Prostate gland (tissue), 2 donors: ENCODE results near the gene GNLY. TPM values are rescaled to one million over a fixed set of nuclear protein-coding genes. Genes with fewer than 3 reads are reported as not detected.

ENCODE experiments used
- DNase-seq: peaks from one replicate; pipeline ENCODE4 v3.0.0-alpha.2; 2019; ENCODE audit warnings: low spot score
- H3K27ac ChIP-seq, 2 donors: fragments of 200-600 bp; sonication (generic); 2 replicates each; pipeline ENCODE4 v1.5.1; 2017 to 2019
- H3K27me3 ChIP-seq: fragments of 200-600 bp; sonication (generic); replicated peaks from 2 replicates; pipeline ENCODE4 v1.5.1; 2019; ENCODE audit not compliant: insufficient read depth
- H3K36me3 ChIP-seq, 2 donors: fragments of 200-600 bp; sonication (generic); 1 replicate in 1 of 2; 2 replicates in 1 of 2; pipeline versions ENCODE4 v1.5.1 to v1.8.1; 2017 to 2019
- H3K4me1 ChIP-seq: fragments of 200-600 bp; sonication (generic); replicated peaks from 2 replicates; pipeline ENCODE4 v1.5.1; 2019
- H3K4me3 ChIP-seq, 2 donors: fragments of 200-600 bp; sonication (generic); 2 replicates each; pipeline ENCODE4 v1.5.1; 2017 to 2019
- H3K9me3 ChIP-seq: fragments of 200-600 bp; sonication (generic); 2 replicates; pipeline ENCODE4 v1.5.1; 2017
- CTCF ChIP-seq, 4 experiments: fragments of 200-600 bp in 2 of 4; fragments of 450-650 bp in 2 of 4; sonication (generic) in 2 of 4; IDR thresholded peaks; 1 replicate in 3 of 4; 2 replicates in 1 of 4; pipeline ENCODE4 v1.5.1; 2016 to 2019; ENCODE audit warnings: antibody characterized with exemption in 4 of 4, mild to moderate bottlenecking in 2 of 4, moderate library complexity in 2 of 4
- POLR2A ChIP-seq: fragments of 450-650 bp; IDR thresholded peaks from one replicate; pipeline ENCODE4 v1.6.1; 2016; ENCODE audit warnings: antibody characterized with exemption, mild to moderate bottlenecking
- POLR2AphosphoS5 ChIP-seq: sonication (generic); formaldehyde crosslinking; IDR thresholded peaks from one replicate; pipeline ENCODE4 v1.6.1; 2017; ENCODE audit warnings: antibody characterized with exemption
- WGBS: methylation state at CpG from one replicate; pipeline ENCODE4 v1.1.5; 2018; 5-methylcytosine and 5-hydroxymethylcytosine counted together
- intact Hi-C: fragments of 100-400 bp; cut with DNase I; formaldehyde crosslinking; loops from one replicate; pipeline ENCODE4 v1.14.2; 2022
- total RNA-seq, 2 donors: library from RNA; depleted of rRNA; stranded (reverse); fragments of >200 nt; gene quantifications; one replicate each; pipeline ENCODE4 v1.1.0, GENCODE V29; 2016

Gene GNLY
- total RNA-seq, 2 donors from 2014 or later: 0.36 to 0.68 TPM

- Histone ChIP-seq H3K4me1 (no peaks in the 10 kb centered on the region), H3K27me3 (no peaks in the 10 kb centered on the region), H3K4me3 (no peak overlapping the region), H3K9me3 (no peaks in the 10 kb centered on the region), H3K36me3 (no peaks in the 10 kb centered on the region), H3K27ac (no peak overlapping the region)
- TF ChIP-seq POLR2A: no peak
- TF ChIP-seq POLR2AphosphoS5: no peak
- no peak for TF ChIP-seq CTCF (IDR thresholded peaks at IDR 0.05)
- WGBS: 82% methylated on average over 9 of the region's 11 CpGs
- intact Hi-C loops: no loop called here
- no peak for DNase-seq
Observed at GRCh38 chr2:85665264-85665937, 28.8 kb upstream of the GNLY start.

GRCh38 chr2:85666016-85666415 is 28.1 kb upstream of the GNLY start:
- H3K4me3 ChIP-seq: no peak overlapping the region
- H3K4me1 ChIP-seq: no peaks in the 10 kb centered on the region
- H3K27me3 ChIP-seq: no peaks in the 10 kb centered on the region
- DNase-seq: no peak
- 95% methylated on average over 6 of the region's 6 CpGs for WGBS
- H3K36me3 ChIP-seq: no peaks in the 10 kb centered on the region
- no peak for TF ChIP-seq CTCF (IDR thresholded peaks at IDR 0.05)
- no peak for TF ChIP-seq POLR2AphosphoS5
- TF ChIP-seq POLR2A: no peak
- no peaks in the 10 kb centered on the region for H3K9me3 ChIP-seq
- intact Hi-C loops: no loop called here
- no peak overlapping the region for H3K27ac ChIP-seq

GRCh38 chr2:85666435-85667316 is 27.5 kb upstream of the GNLY start:
- no peak for DNase-seq
- 71% methylated on average over 11 of the region's 11 CpGs for WGBS
- H3K27ac ChIP-seq: no peak overlapping the region

GRCh38 chr2:85667561-85668008 is 26.6 kb upstream of the GNLY start:
- intact Hi-C loops: no loop called here
- Histone ChIP-seq H3K36me3 (no peaks in the 10 kb centered on the region), H3K27me3 (no peaks in the 10 kb centered on the region), H3K4me1 (no peaks in the 10 kb centered on the region), H3K9me3 (no peaks in the 10 kb centered on the region), H3K4me3 (no peak overlapping the region), H3K27ac (no peak overlapping the region)
- 96% methylated on average over 3 of the region's 3 CpGs for WGBS
- TF ChIP-seq POLR2A: no peak
- DNase-seq: no peak

More at GRCh38 chr2:85666435-85667316, 27.5 kb upstream of the GNLY start:
- TF ChIP-seq CTCF (IDR thresholded peaks at IDR 0.05): no peak
- Histone ChIP-seq H3K36me3 (no peaks in the 10 kb centered on the region), H3K9me3 (no peaks in the 10 kb centered on the region), H3K27me3 (no peaks in the 10 kb centered on the region), H3K4me3 (no peak overlapping the region), H3K4me1 (no peaks in the 10 kb centered on the region)
- intact Hi-C loops: no loop called here

GRCh38 chr2:85668009-85668856 is 25.9 kb upstream of the GNLY start, which contains the start of gene SFTPB:
SFTPB (minus strand) TSS chr2:85668199; CDS start chr2:85668183, 16 bp downstream.
- DNase-seq: no peak
- H3K9me3 ChIP-seq: no peaks in the 10 kb centered on the region
- H3K36me3 ChIP-seq: no peaks in the 10 kb centered on the region
- 71% methylated on average over 5 of the region's 5 CpGs for WGBS
- intact Hi-C loops: no loop called here
- no peak within 1 kb of the TSS for H3K27ac ChIP-seq
- TF ChIP-seq POLR2A: no peak
- TF ChIP-seq POLR2AphosphoS5: no peak
- TF ChIP-seq CTCF (IDR thresholded peaks at IDR 0.05): no peak
- no peaks in the 10 kb centered on the region for H3K4me1 ChIP-seq
- H3K4me3 ChIP-seq: no peak within 1 kb of the TSS
- no peaks in the 10 kb centered on the region for H3K27me3 ChIP-seq
